Peyer's patch (tissue), 4 donors: ENCODE results near the gene CLCN4. TPM values are rescaled to one million over a fixed set of nuclear protein-coding genes. Genes with fewer than 3 reads are reported as not detected.

ENCODE experiments used
- DNase-seq, 3 donors: peaks; one replicate each; pipeline ENCODE4 v3.0.0-alpha.2; 2017 to 2019
- H3K27ac ChIP-seq, 4 donors: fragments of 200-600 bp; sonication (generic); one replicate each; pipeline ENCODE4 v1.5.1; 2016 to 2019
- H3K27me3 ChIP-seq, 2 donors: fragments of 200-600 bp; sonication (generic); one replicate each; pipeline ENCODE4 v1.5.1; 2019
- H3K36me3 ChIP-seq, 3 donors: fragments of 200-600 bp; sonication (generic); one replicate each; pipeline ENCODE4 v1.5.1; 2016 to 2019
- H3K4me1 ChIP-seq, 4 donors: fragments of 200-600 bp; sonication (generic); one replicate each; pipeline ENCODE4 v1.5.1; 2016 to 2019
- H3K4me3 ChIP-seq, 4 donors: fragments of 200-600 bp; sonication (generic); 1 replicate in 3 of 4; 2 replicates in 1 of 4; pipeline ENCODE4 v1.5.1; 2016 to 2019; ENCODE audit warnings: mild to moderate bottlenecking in 1 of 4
- H3K9me3 ChIP-seq, 4 donors: fragments of 200-600 bp; sonication (generic); one replicate each; pipeline ENCODE4 v1.5.1; 2016 to 2019; ENCODE audit warnings: mild to moderate bottlenecking in 1 of 4
- POLR2A ChIP-seq, 2 donors: fragments of 450-650 bp; IDR thresholded peaks; one replicate each; pipeline ENCODE4 v1.5.1; 2017; ENCODE audit warnings: antibody characterized with exemption in 2 of 2, mild to moderate bottlenecking in 2 of 2, moderate library complexity in 2 of 2
- total RNA-seq, 4 donors: library from RNA; depleted of rRNA; stranded (reverse); fragments of >200 nt; gene quantifications; one replicate each; pipeline ENCODE4 v1.1.0, GENCODE V29; 2016
- TF ChIP-seq, protein P1 (sequence below), 6 experiments: fragments of 450-650 bp in 4 of 6; fragments of 200-600 bp in 2 of 6; sonication (generic) in 1 of 6; IDR thresholded peaks; one replicate each; pipeline ENCODE4 v1.5.1; 2017 to 2019; ENCODE audit warnings: antibody characterized with exemption in 6 of 6, mild to moderate bottlenecking in 3 of 6, moderate library complexity in 1 of 6

CLCN4 gene
- total RNA-seq, 4 donors from 2014 or later = 0.35 to 4.3 (median 1.7) TPM; not detected in 1

DNA sequence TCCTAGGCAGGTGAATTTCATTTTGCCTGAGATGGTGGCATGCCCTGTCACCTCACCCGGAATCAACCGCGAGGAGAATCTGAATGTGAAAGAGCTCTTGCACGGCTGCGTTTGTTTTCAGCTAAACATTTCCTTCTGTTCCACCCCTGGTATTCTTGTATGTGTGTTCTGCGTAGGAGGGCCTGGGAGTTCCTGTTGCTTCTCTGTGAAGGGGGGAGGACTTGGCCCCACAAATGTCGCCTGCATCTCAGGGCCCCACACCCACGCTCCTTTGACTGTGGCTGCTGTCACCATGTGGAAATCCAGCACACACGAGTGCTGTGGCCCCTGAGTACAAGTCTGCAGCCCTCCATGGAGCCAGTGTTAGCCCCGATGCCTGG, 45.8 kb upstream of the CLCN4 start:
- Histone ChIP-seq H3K27ac (peak overlapping the region; percentile 60 to 88 (median 82)), H3K27me3 (no peaks in the 10 kb centered on the region), H3K4me1 (peaks cover 0 to 22% (median 6%) of the 10 kb centered on the region in 4 donors), H3K4me3 (no peak overlapping the region), H3K36me3 (no peaks in the 10 kb centered on the region), H3K9me3 (no peaks in the 10 kb centered on the region)
- TF ChIP-seq POLR2A (IDR thresholded peaks at IDR 0.05) = no peak
- TF ChIP-seq, protein P1, sequence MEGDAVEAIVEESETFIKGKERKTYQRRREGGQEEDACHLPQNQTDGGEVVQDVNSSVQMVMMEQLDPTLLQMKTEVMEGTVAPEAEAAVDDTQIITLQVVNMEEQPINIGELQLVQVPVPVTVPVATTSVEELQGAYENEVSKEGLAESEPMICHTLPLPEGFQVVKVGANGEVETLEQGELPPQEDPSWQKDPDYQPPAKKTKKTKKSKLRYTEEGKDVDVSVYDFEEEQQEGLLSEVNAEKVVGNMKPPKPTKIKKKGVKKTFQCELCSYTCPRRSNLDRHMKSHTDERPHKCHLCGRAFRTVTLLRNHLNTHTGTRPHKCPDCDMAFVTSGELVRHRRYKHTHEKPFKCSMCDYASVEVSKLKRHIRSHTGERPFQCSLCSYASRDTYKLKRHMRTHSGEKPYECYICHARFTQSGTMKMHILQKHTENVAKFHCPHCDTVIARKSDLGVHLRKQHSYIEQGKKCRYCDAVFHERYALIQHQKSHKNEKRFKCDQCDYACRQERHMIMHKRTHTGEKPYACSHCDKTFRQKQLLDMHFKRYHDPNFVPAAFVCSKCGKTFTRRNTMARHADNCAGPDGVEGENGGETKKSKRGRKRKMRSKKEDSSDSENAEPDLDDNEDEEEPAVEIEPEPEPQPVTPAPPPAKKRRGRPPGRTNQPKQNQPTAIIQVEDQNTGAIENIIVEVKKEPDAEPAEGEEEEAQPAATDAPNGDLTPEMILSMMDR (IDR thresholded peaks at IDR 0.05) = no peak
- peak in 2 of 3 donors; percentile 65 to 72 for DNase-seq

DNA sequence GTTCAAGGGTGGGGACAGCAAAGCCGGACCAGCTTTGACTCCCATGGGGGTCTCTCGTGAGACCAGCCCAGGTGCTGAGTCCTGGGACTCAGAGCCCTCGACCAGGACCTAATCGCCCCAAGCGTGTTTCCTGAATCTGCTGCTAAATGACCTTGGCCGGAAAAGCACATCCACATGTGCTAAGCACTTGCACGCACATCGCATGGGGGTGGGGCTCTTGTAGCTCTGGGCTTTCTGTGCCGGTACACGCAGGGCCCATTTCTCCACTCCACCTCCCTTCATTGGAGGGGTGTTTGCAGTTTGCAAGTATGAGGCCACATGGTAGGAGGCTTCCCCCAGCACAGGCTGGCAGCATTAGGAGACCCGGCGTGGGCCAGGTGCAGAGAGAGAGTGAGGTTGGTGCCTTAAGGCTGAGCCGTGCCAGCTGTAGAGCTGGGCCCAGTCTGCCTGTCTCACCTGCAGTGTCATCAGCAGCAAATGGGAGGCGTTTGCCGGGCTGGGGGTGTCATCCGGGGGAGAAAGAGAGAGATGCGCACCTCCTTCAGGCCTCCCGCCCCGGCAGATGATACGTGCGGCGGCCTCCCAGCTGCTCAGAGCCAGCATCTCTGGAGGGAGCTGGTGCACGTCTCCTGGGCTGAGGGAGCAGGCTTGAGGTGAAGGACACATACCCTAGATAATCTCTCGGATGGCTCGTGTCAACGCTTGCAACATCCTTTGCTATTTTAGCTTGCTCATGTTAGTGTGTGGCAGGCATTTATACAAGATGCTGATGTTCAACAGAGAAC, 45.2 kb upstream of the CLCN4 start:
- TF ChIP-seq POLR2A (IDR thresholded peaks at IDR 0.05) = no peak
- TF ChIP-seq, protein P1 (IDR thresholded peaks at IDR 0.05) = no peak
- H3K4me1 ChIP-seq = peaks cover 0 to 22% (median 6%) of the 10 kb centered on the region in 4 donors
- no peaks in the 10 kb centered on the region for H3K36me3 ChIP-seq
- DNase-seq = peak in 2 of 3 donors; percentile 81 to 86
- H3K9me3 ChIP-seq = no peaks in the 10 kb centered on the region
- no peak overlapping the region for H3K4me3 ChIP-seq
- peak overlapping the region; percentile 60 to 88 (median 82) for H3K27ac ChIP-seq
- H3K27me3 ChIP-seq = no peaks in the 10 kb centered on the region

DNA sequence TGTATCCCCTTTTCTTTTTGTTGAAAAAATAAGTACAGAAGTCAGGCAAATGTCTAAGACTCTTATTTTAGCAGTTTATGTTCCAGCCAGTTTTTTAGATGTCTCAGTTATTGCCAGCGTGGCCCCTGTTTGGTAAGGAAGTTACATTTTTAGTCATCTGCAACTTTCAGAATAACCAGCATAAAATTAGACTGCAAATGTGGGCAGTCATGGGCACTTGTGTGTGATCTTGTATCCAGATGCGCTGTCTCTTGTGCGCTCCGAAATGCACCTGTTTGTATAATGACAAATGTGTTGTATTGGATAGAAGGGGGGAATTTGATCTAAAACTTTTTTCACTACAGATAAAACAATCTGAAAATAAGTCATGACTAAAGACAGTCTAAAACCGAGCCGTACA, 44.3 kb upstream of the CLCN4 start:
- Histone ChIP-seq H3K36me3 (peaks cover 0 to 6% (median 0%) of the 10 kb centered on the region in 3 donors), H3K27ac (peak overlapping the region in 3 of 4 donors; percentile 81 to 88 (median 82)), H3K4me1 (peaks cover 0 to 22% (median 6%) of the 10 kb centered on the region in 4 donors), H3K9me3 (no peaks in the 10 kb centered on the region), H3K27me3 (no peaks in the 10 kb centered on the region), H3K4me3 (no peak overlapping the region)
- TF ChIP-seq POLR2A (IDR thresholded peaks at IDR 0.05) = no peak
- TF ChIP-seq, protein P1 (IDR thresholded peaks at IDR 0.05) = no peak
- DNase-seq = no peak

DNA sequence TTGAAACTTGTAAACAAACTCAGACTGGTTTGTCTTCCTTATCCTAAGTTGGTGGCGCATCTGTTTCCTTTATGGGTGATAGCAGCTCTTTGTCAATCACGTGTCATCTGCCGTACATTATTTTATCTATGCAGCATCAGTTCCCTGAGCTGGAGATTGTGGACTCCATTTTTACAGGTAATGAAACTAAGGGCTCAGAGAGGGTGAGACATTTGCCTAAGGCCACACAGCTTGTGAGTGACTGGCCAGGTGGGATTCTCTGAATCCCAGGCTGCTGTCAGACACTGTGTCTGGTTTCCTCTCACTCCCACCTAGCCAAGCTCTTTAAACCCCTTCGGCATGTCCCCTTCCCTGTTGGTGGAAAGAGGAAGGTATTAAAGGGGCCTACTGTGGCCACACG, 41.7 kb upstream of the CLCN4 start:
- Histone ChIP-seq H3K4me1 (peaks cover 0 to 4% (median 3%) of the 10 kb centered on the region in 4 donors), H3K27me3 (no peaks in the 10 kb centered on the region), H3K4me3 (no peak overlapping the region), H3K9me3 (no peaks in the 10 kb centered on the region), H3K27ac (no peak overlapping the region), H3K36me3 (peaks cover 0 to 9% (median 0%) of the 10 kb centered on the region in 3 donors)
- no peak for DNase-seq
- TF ChIP-seq, protein P1 (IDR thresholded peaks at IDR 0.05) = no peak
- TF ChIP-seq POLR2A (IDR thresholded peaks at IDR 0.05) = no peak

DNA sequence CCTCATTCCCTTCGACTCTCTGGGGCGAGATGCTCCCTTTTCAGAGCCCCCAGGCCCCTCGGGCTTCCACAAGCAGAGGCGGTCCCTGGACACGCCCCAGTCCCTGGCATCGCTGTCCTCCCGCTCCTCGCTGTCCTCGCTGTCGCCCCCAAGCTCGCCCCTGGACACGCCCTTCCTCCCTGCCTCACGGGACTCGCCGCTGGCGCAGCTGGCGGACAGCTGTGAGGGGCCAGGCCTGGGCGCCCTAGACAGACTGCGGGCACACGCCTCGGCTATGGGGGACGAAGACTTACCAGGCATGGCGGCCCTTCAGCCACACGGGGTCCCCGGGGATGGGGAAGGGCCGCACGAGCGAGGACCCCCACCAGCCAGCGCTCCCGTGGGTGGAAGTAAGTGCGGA, 39.5 kb upstream of the CLCN4 start:
- TF ChIP-seq, protein P1 (IDR thresholded peaks at IDR 0.05) = no peak
- no peak for TF ChIP-seq POLR2A (IDR thresholded peaks at IDR 0.05)
- Histone ChIP-seq H3K27ac (no peak overlapping the region), H3K36me3 (peaks cover 0 to 9% (median 0%) of the 10 kb centered on the region in 3 donors), H3K9me3 (no peaks in the 10 kb centered on the region), H3K4me1 (no peaks in the 10 kb centered on the region), H3K4me3 (no peak overlapping the region), H3K27me3 (no peaks in the 10 kb centered on the region)
- no peak for DNase-seq
